NCI-H510A treated with DMSO at 0.1 percent for 48 hours (cell line): ENCODE results near the gene RBM26.

Experiments used
- DNase-seq: peaks from one replicate; lab custom pipeline; 2025; lab: John Stamatoyannopoulos, UW

The RBM26 gene

GRCh38 chr13:79423801-79424642, 18.0 kb upstream of the RBM26 start:
- DNase-seq = peak; percentile 5

GRCh38 chr13:79423340-79423739, 17.3 kb upstream of the RBM26 start:
- DNase-seq = no peak

DNA sequence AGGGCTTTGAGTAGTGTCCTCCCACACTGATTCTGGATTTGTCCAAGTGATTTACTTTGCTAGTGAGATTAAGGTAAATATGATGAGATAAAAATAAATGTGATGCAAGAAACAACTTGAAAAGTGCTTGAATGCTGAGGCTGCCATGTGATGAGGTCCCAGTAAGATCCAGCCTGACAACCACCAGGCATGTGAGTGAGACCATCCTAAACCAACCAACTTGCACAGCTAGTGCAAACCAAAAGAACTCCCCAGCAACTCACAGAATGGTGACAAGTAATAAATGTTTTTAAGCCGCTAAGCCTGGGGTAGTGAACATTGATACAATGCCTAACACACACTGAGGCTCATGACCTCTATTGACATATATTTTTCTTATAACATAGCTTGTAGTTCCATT, 13.3 kb upstream of the RBM26 start:
- DNase-seq = no peak

GRCh38 chr13:79417741-79418140, 11.7 kb upstream of the RBM26 start:
- DNase-seq = no peak

DNA sequence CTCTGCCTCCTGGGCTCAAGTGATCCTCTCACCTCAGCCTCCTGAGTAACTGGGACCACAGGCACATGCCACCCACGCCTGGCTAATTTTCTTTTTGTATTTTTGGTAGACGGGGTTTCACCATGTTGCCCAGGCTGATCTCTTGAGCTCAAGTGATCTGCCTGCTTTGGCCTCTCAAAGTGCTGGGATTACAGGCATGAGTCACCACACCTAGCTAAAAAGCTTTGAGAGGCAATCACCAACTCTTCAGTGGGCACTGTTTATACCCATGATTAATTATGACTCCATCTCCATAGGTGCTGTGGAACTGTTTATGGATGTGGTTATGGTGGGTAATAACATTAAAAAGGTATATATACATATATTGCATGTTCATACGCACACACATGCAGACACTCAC, 7.5 kb upstream of the RBM26 start:
- DNase-seq = no peak

- DNase-seq = no peak
These were observed 3.8 kb upstream of the RBM26 start for GRCh38 chr13:79409828-79410227.

GRCh38 chr13:79407349-79407979, 1.4 kb upstream of the RBM26 start:
- DNase-seq = no peak

GRCh38 chr13:79406597-79406908, 498 bp upstream of the RBM26 start:
- DNase-seq = no peak

GRCh38 chr13:79405501-79405830, 589 bp downstream of the RBM26 start:
- no peak for DNase-seq

DNA sequence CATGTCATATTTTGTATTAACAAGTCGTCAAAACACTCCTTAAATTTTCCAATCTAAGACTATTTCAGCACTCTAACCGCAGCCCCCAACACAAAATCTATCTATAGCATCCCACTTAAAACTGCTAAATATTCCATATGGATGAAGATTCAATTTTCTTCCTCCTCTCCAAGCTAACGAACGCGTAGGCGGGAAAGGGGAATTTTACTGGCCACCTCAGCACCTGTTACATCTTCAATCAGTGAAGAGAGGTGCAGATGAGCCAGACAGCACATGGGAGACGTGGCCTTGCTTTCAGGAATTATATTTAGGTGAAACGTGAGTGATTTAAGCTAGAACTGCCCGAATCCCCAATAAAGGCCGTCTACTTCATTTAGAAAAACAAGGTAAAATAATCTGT, 1.1 kb downstream of the RBM26 start:
- DNase-seq = no peak

GRCh38 chr13:79404361-79404760, 1.7 kb downstream of the RBM26 start:
- DNase-seq = no peak

DNA sequence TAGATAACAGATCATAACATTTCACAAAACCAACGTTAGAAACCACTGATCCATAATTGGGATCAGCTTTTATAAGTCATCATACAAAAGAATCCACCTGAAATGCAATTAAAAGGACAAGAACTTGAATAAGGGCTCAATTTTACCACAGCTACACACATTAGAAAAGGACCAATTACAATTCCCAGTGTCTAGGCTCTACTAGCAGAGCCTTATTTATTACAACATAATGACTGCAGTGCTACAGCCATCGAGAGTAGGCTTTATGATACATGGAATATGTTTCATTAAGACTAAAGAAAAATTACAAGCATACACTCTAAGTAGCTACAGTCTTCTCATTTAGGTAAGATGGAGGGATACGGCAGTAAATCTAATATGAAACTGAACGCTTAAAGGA, 2.9 kb downstream of the RBM26 start:
- no peak for DNase-seq

GRCh38 chr13:79402679-79403078, 3.4 kb downstream of the RBM26 start:
- no peak for DNase-seq

- no peak for DNase-seq
These were observed 3.9 kb downstream of the RBM26 start for GRCh38 chr13:79402074-79402635.

DNA sequence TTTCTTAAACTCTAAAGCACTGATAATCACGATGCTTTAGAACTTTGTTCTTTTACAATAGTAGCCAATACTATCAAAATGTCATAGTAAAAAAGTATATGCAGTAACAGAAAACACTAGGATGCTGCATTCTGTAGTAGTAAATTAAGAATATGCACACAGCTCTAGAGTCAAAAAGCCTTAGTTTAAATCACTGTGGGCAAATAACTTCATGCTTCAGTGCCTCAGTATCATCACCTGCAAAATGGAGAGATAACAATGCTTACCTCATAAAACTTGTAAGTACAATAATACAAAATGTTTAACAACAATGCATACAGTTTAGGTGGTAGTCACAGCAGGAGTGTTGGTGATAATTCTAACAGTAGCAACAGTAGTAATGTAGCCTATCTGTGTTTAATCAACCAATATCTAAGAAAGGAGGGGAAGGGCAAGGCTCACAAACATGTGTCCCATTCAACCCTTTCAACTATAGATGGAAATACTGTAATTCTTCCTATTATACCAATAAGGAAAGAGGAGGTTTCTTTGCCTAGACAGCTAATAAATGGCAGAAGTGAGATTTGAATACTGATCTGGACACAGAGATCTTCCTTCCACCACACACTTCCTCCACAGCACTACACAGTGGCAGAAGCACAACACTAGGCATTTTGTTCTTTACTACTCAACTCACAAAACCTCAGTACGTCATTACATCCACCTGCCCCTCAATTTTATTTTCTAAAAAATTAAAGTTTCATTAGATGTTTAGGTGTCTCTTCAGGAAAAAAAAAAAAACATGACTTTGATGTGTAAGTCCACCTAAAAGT, 4.6 kb downstream of the RBM26 start:
- DNase-seq = no peak

- DNase-seq = no peak
These were observed 7.1 kb downstream of the RBM26 start for GRCh38 chr13:79398915-79399314.

DNA sequence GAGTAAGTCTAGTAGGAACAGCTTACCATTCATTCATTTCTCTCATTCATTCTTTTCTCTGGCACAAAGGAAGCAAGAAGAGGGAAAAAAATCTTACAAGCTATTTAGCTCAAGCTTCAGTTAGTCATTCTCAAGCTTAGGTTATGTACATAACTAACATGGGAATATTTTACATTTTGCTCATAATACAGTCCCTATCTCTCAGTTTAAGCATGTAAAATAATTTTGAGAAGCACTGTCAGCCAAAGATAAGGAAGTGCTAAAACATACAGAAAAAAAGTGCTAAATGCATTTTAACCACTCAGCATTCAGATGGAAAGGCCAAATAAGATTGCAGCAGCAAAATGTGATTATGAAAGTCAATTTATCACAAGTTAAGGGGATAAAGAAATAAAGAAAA, 7.9 kb downstream of the RBM26 start:
- no peak for DNase-seq

GRCh38 chr13:79395881-79396280, 10.2 kb downstream of the RBM26 start:
- DNase-seq = no peak

GRCh38 chr13:79393564-79394249, 12.3 kb downstream of the RBM26 start:
- DNase-seq = peak; percentile 14

GRCh38 chr13:79392882-79393563, 13.0 kb downstream of the RBM26 start:
- DNase-seq = no peak

DNA sequence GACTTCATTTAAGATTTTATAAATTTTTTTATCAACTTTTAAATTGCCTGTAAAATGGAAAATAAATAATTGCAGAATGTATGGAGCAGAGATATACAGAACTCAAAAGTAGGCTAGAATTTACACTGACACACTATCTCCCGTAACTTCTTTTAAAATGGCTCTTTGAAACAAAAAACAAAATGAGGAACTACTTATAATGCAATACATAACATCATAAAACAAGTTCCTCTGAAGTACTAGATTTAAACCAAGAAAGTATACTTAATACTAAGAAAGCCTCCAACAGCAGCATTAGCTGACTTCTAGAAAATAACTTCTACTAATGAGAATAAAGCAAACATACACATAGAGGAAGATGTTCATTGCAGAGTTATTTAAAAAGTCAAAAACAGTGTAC, 17.0 kb downstream of the RBM26 start:
- no peak for DNase-seq

DNA sequence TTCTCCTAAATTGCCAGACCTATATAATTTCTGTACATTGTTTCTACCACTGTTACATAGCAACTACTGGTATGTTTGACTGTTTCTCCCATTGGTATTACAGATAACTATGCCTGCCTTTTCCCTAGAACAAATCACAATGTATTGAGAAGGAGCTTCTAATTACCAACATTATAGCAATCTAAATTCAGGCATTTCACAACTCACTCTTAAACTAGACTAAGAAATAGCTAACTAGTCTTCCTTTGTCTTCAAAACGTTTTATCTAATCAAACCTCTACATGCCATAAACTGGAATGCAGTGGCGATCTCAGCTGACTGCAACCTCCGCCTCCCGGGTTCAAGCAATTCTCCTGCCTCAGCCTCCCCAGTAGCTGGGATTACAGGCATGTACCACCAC, 18.2 kb downstream of the RBM26 start:
- DNase-seq = no peak
